Aorta (tissue), 5 donors: ENCODE measurements around the gene SLC22A1. TPM values are rescaled to one million over a fixed set of nuclear protein-coding genes. Genes with fewer than 3 reads are reported as not detected.
"Not testable (repeated sequence)": the region's sequence is repeated elsewhere in the genome, so short reads cannot be mapped to it uniquely, and the experiment has no call there.

ENCODE experiments used
- ATAC-seq: fragments of 200-7000 bp; cut with Tn5 transposase; one replicate; pipeline ENCODE4 v1.9.1; 2022; ENCODE audit warnings: moderate library complexity; ENCODE audit not compliant: low FRiP score
- DNase-seq, 2 donors: peaks; one replicate each; pipeline ENCODE4 v3.0.0-alpha.2; 2020
- H3K27ac ChIP-seq, 2 donors: one replicate each; pipeline ENCODE4 v1.5.1; 2013; ENCODE audit warnings: low read length in 2 of 2, mild to moderate bottlenecking in 2 of 2, moderate library complexity in 2 of 2, control low read depth in 1 of 2, inconsistent platforms in 1 of 2, low read depth in 1 of 2
- H3K27me3 ChIP-seq, 2 donors: one replicate each; pipeline ENCODE4 v1.6.1; 2013; ENCODE audit warnings: control low read depth in 1 of 2, low read length in 1 of 2, mild to moderate bottlenecking in 1 of 2, moderate library complexity in 1 of 2; ENCODE audit not compliant: insufficient read depth in 2 of 2, control insufficient read depth in 1 of 2
- H3K36me3 ChIP-seq, 2 donors: one replicate each; pipeline ENCODE4 v1.6.1; 2013; ENCODE audit warnings: control low read depth in 1 of 2, low read length in 1 of 2, mild to moderate bottlenecking in 1 of 2; ENCODE audit not compliant: insufficient read depth in 2 of 2, control insufficient read depth in 1 of 2
- H3K4me1 ChIP-seq, 2 donors: one replicate each; pipeline ENCODE4 v1.6.1; 2013; ENCODE audit warnings: low read length in 2 of 2, control low read depth in 1 of 2, mild to moderate bottlenecking in 1 of 2, moderate library complexity in 1 of 2; ENCODE audit not compliant: insufficient read depth in 2 of 2, control insufficient read depth in 1 of 2
- H3K4me3 ChIP-seq, 2 donors: one replicate each; pipeline ENCODE4 v1.5.1; 2013; ENCODE audit warnings: low read length in 2 of 2, control low read depth in 1 of 2, mild to moderate bottlenecking in 1 of 2
- H3K9me3 ChIP-seq: one replicate; pipeline ENCODE4 v1.6.1; 2013; ENCODE audit warnings: mild to moderate bottlenecking, low read length; ENCODE audit not compliant: control insufficient read depth
- WGBS, 2 donors: extraction: QIAGEN DNeasy Blood & Tissue Kit; methylation state at CpG; one replicate each; pipeline ENCODE4 v1.1.7; 2013; 5-methylcytosine and 5-hydroxymethylcytosine counted together
- intact Hi-C, 2 donors: fragments of 100-400 bp; cut with DNase I; formaldehyde crosslinking; loops; one replicate each; pipeline versions ENCODE4 v1.14.2 to v1.15.0; 2022
- polyA plus RNA-seq, 2 donors: library from polyadenylated mRNA; stranded (reverse); fragments of 200-250 nt; gene quantifications; one replicate each; pipeline ENCODE4 v1.2.3, GENCODE V29; 2013
- total RNA-seq, 2 donors: library from RNA; stranded (reverse); fragmentation: NEBNext Ultra II Directional; extraction: Animal tissue kit (Norgen Biotek cat#: 25700); gene quantifications; one replicate each; pipeline ENCODE4 v1.2.1, GENCODE V29; 2021
- donor health status: healthy with polysubstance abuse.
- donor health status: Bipolar disorder and iron deficiency.
- donor health status: DM: no; HTN: no; CAD: no.
- donor health status: DM: no; HTN: no; CAD: no.
- donor health status: DM: yes; HTN: yes; CAD: no.

SLC22A1 gene
- total and polyA plus RNA-seq, 4 donors, result 1.4 to 2.8 (median 2.5) TPM; not detected in 1

DNA sequence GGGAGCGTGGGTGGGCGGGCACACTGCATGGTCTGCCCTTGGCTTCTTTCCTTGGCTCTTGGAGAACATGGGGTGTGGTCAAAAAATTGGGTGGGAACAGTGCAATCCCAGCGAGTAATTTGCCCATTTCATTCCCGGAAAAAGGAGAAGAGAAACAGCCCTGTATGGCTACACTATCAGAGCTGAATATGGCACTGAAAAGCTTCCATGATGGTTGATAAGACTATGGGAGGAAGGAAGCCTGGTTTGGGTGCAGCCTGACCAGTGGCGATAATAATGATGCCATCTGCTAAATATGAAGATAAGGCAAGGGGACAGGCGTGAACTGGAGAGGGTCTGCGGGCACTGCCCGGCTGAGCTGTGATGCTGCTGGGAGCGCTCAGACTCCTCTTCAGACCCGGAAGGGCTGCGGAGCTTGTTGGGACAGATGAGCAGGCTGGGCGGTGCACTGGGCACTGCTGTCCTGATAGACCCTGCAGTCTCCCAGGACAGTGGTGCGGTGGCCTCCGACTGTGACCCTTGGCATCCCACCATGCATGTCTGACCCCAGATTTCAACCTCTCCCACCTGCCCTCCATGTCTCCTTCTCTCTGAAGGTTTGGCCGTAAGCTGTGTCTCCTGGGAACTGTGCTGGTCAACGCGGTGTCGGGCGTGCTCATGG is 10.2 kb downstream of the SLC22A1 start:
- Histone ChIP-seq H3K36me3 (no peaks in the 10 kb centered on the region), H3K4me1 (no peaks in the 10 kb centered on the region), H3K4me3 (no peak overlapping the region), H3K27me3 (no peaks in the 10 kb centered on the region), H3K27ac (peak overlapping the region in 1 of 2 donors; percentile 9), H3K9me3 (no peaks in the 10 kb centered on the region)
- intact Hi-C loops, result loop anchor here in 1 of 2 donors (5.0 kb wide), 1 partner anchor 44 kb away; no protein-coding TSS in a partner anchor
- 86 to 95% methylated on average over 19 of the region's 19 CpGs for WGBS, 2 donors
- ATAC-seq (no peak), DNase-seq (no peak)

DNA sequence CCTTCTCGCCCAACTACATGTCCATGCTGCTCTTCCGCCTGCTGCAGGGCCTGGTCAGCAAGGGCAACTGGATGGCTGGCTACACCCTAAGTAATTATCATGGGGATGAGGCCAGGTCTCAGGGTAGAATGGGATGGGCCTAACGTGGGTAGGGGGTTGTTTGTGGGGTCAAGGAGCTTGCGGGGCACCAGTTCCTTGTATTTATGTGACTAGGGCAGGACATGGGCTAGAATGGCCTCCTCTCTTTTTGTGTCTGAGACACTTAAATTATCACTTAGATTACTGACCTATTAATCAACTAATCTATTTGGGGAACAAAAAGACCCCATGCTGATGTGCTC is 10.7 kb downstream of the SLC22A1 start:
- DNase-seq, result no peak
- no peaks in the 10 kb centered on the region for H3K27me3 ChIP-seq
- 80 to 81% methylated on average over 4 of the region's 4 CpGs for WGBS, 2 donors
- ATAC-seq, result no peak
- no peaks in the 10 kb centered on the region for H3K36me3 ChIP-seq
- H3K27ac ChIP-seq, result peak overlapping the region in 1 of 2 donors; percentile 9
- intact Hi-C loops, result loop anchor here in 1 of 2 donors (5.0 kb wide), 1 partner anchor 45 kb away; no protein-coding TSS in a partner anchor
- no peaks in the 10 kb centered on the region for H3K4me1 ChIP-seq
- H3K9me3 ChIP-seq, result no peaks in the 10 kb centered on the region
- H3K4me3 ChIP-seq, result no peak overlapping the region

DNA sequence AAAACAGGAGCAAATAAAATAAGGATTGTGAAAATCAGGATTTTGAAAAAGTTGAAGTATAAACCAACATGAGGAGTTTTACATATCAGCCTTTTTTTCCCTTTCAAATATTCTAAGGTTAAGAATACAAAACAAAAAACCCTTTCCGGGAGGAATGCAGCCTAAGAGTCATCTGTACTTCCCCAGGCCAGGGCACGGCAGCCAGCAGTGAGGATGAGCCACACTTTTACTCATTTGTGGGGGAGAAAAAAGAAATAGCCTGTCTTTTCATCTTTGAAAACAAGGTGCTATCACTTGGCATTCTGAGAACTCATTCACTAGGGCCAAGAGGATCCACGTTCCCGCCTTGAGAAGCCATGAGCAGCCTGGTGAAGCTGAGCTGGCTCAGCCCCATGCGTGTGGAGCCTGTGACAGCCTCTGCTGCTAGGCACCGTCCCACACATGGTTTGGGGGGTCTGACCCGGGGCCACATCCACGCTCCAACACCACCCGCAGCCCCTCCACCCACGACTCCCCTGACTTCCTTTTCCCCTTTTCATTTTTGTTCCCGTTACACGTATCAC is 11.2 kb downstream of the SLC22A1 start:
- Histone ChIP-seq H3K36me3 (no peaks in the 10 kb centered on the region), H3K4me1 (no peaks in the 10 kb centered on the region), H3K9me3 (no peaks in the 10 kb centered on the region), H3K27ac (peak overlapping the region in 1 of 2 donors; percentile 5), H3K27me3 (no peaks in the 10 kb centered on the region), H3K4me3 (no peak overlapping the region)
- intact Hi-C loops, result loop anchor here in 1 of 2 donors (5.0 kb wide), 1 partner anchor 46 kb away; no protein-coding TSS in a partner anchor
- ATAC-seq (no peak), DNase-seq (no peak)
- 52 to 56% methylated on average over 12 of the region's 12 CpGs for WGBS, 2 donors

DNA sequence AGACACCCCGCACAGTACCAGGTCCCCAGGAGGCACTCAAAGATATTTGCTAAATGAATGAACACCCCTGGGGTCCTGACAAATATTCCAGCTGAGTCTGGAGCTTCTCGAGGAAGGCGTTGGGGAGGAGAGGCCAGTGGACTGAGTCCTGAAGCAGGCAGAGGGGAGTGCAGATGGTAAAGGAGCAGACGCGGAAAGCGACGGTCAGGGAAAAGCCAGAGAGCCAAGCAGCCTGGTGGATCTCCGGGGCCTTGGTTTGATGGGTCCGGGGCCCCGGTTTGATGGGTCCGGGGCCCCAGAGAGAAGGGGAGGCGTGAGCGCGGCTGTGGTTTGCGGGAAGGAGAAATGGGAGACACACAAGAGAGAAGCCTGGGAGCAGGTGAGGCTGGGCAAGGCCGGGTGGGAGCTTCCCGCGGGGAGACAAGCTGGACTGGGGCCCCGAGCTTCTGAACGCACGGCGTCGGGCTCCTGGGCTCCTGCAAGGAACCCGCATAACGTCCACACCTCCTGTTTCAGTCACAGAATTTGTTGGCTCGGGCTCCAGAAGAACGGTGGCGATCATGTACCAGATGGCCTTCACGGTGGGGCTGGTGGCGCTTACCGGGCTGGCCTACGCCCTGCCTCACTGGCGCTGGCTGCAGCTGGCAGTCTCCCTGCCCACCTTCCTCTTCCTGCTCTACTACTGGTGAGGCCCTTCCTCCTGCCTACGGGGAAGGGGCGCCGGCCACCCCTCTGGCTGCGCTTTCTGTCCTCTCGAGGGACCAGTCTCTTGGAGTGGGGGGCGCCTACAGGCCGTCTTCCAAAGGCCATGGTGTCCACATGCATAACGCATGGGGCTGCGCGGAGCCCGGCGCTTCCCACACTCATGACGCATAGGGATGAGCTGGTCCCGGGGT is 12.1 kb downstream of the SLC22A1 start:
- no peak overlapping the region for H3K4me3 ChIP-seq
- ATAC-seq, result no peak
- 95 to 97% methylated on average over 43 to 47 of the region's 47 CpGs for WGBS, 2 donors
- no peaks in the 10 kb centered on the region for H3K27me3 ChIP-seq
- no peaks in the 10 kb centered on the region for H3K9me3 ChIP-seq
- no peaks in the 10 kb centered on the region for H3K4me1 ChIP-seq
- DNase-seq, result no peak
- no peak overlapping the region for H3K27ac ChIP-seq
- intact Hi-C loops, result loop anchor here in 1 of 2 donors (5.0 kb wide), 1 partner anchor 46 kb away; no protein-coding TSS in a partner anchor
- H3K36me3 ChIP-seq, result no peaks in the 10 kb centered on the region

DNA sequence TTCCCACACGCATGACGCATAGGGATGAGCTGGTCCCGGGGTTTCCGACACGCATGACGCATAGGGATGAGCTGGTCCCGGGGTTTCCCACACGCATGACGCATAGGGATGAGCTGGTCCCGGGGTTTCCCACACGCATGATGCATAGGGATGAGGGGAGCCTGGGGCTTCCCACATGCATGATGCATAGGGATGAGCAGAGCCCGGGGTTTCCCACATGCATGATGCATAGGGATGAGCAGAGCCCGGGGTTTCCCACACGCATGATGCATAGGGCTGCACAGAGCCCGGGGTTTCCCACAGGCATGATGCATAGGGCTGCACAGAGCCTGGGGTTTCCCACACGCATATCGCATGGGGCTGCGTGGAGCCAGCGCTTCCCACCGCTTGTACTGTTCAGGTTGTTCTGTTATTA is 12.7 kb downstream of the SLC22A1 start:
- WGBS, 2 donors, result 93 to 95% methylated on average over 20 of the region's 20 CpGs

DNA sequence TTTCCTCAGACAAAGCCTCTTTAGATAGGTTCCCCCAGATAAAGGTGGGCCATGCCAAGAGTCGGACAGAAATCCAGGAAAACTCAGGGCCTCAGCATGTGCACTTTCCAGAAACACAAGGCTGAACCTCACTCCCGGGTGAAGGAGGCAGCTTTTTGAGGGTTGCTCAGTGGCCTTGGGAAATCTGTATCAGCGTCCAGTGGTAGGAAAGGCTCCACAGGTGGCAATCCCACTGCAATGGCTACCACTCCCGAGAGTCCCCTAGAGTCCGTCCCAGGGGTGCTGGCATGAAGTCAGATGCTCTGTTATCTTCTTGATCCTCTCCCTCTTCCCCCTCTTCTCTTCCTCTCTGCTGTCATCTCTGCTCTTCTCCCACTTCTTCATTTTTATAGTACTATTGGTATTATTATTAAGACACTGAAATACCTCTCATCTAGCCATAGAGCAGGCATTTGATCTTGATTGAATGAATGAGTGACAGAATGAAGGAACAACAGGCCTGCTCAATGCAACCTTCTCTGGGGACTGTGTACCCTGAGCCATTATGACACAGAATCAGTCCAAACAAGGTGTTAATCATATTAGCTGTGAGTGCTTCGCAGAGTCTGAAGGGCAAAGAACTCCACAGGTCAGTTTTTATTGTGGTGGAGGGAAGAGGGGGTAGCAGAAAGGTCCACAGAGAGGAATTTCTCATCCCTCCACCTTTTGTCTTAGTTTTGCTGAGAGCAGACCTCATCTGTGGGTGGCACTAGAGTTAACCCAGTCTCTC is 13.3 kb downstream of the SLC22A1 start:
- no peaks in the 10 kb centered on the region for H3K36me3 ChIP-seq
- intact Hi-C loops, result loop anchor here in 1 of 2 donors (5.0 kb wide), 1 partner anchor 48 kb away; no protein-coding TSS in a partner anchor
- H3K4me1 ChIP-seq, result no peaks in the 10 kb centered on the region
- 92 to 96% methylated on average over 6 of the region's 6 CpGs for WGBS, 2 donors
- ATAC-seq (no peak), DNase-seq (no peak)
- H3K9me3 ChIP-seq, result no peaks in the 10 kb centered on the region
- H3K4me3 ChIP-seq, result no peak overlapping the region
- H3K27me3 ChIP-seq, result no peaks in the 10 kb centered on the region
- no peak overlapping the region for H3K27ac ChIP-seq

More for the DNA sequence above, 12.7 kb downstream of the SLC22A1 start:
- not testable (repeated sequence) for ATAC-seq, H3K4me3 ChIP-seq, H3K9me3 ChIP-seq, DNase-seq, H3K27me3 ChIP-seq, H3K27ac ChIP-seq, H3K36me3 ChIP-seq, H3K4me1 ChIP-seq
- intact Hi-C loops, result loop anchor here in 1 of 2 donors (5.0 kb wide), 1 partner anchor 47 kb away; no protein-coding TSS in a partner anchor

DNA sequence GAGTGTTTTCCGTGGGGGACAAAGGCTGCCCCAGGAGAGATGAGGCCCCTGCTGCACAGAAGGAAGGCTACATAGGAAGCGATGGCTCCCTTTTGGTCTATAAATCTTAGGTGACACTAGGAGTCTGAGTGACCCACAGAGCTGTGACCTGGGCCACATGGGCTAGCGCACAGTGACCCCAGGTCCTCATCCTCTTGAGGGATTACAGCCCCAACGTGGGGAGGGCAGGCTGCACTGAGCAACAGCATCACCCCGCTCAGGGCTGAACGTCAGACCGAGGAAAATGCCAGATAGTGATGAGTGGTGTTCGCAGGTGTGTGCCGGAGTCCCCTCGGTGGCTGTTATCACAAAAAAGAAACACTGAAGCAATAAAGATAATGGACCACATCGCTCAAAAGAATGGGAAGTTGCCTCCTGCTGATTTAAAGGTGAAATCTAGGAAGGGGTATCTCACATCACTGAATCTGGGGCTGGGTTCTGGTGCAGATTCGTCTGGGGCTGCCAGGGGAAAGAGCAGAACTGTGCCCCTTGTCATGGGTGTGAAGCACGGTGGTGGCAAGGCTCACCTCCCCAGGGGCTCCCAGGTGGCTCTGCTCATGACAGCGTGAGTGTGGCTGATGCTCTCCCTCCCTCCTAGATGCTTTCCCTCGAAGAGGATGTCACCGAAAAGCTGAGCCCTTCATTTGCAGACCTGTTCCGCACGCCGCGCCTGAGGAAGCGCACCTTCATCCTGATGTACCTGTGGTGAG is 14.5 kb downstream of the SLC22A1 start:
- intact Hi-C loops, result loop anchor here in 1 of 2 donors (2.0 kb wide), 1 partner anchor 319 kb away; no protein-coding TSS in a partner anchor
- Histone ChIP-seq H3K4me1 (no peaks in the 10 kb centered on the region), H3K27me3 (no peaks in the 10 kb centered on the region), H3K36me3 (no peaks in the 10 kb centered on the region), H3K9me3 (no peaks in the 10 kb centered on the region), H3K27ac (no peak overlapping the region), H3K4me3 (no peak overlapping the region)
- WGBS, 2 donors, result 86% methylated on average over 21 of the region's 21 CpGs
- no peak for DNase-seq
- no peak for ATAC-seq
